ENCODE data around the gene ACSL4. TPM values are rescaled to one million over a fixed set of nuclear protein-coding genes. Genes with fewer than 3 reads are reported as not detected.
A peak's percentile ranks its signal among the peaks of the same experiment; 100 is the strongest.

The ACSL4 gene
- total and polyA plus RNA-seq, 2 donors (not counting 1 experiment from before 2014, with no cell fraction given) = 103 to 678 TPM

DNA sequence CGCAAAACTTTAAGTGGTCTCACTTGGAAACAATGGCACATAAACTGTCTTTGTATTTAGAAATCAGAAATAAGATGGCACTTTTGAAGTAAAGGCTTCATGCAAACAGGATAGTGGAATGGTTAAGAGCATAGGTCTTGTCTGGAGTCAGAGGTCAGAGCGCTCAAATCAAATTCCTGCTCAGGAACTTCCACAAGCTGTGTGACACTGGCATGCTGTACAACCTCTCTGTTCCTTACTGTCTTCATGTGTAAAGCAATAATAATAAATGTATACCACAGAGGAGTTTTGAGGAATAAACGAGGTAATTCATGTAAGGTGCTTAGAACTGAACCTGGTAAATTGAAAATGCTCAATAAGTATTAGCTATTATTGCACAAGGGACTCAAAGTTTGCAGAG is 43.4 kb upstream of the ACSL4 start:
- Histone ChIP-seq H4K20me1 (ENCODE audit: control insufficient read depth, extremely low read depth, insufficient read depth, low read length) (no peaks in the 10 kb centered on the region), H3K79me2 (ENCODE audit: control insufficient read depth, insufficient read depth, low read length) (no peaks in the 10 kb centered on the region), H3K4me1 (ENCODE audit: control insufficient read depth, extremely low read depth, insufficient read depth, low read length) (peaks cover 3% of the 10 kb centered on the region), H3K27ac (ENCODE audit: insufficient read depth, low read length) (no peak overlapping the region), H3K27me3 (ENCODE audit: control insufficient read depth, insufficient read depth, low read length) (no peaks in the 10 kb centered on the region), H2AFZ (ENCODE audit: low read length) (no peak overlapping the region), H3K9ac (ENCODE audit: insufficient read depth, low read length) (no peak overlapping the region), H3K36me3 (ENCODE audit: control insufficient read depth, insufficient read depth, low read length) (no peaks in the 10 kb centered on the region), H3K4me3 (replicated peaks in 1 of 4; ENCODE audit: control extremely low read depth in 1 of 4, insufficient read depth in 1 of 4, low read depth in 3 of 4, low read length in 4 of 4) (no peak overlapping the region), H3K4me2 (ENCODE audit: extremely low read depth, insufficient read depth, low read length) (no peak overlapping the region), H3K9me3 (ENCODE audit: control insufficient read depth, insufficient read depth, low read depth, low read length) (no peaks in the 10 kb centered on the region)
- TF ChIP-seq, protein P1, sequence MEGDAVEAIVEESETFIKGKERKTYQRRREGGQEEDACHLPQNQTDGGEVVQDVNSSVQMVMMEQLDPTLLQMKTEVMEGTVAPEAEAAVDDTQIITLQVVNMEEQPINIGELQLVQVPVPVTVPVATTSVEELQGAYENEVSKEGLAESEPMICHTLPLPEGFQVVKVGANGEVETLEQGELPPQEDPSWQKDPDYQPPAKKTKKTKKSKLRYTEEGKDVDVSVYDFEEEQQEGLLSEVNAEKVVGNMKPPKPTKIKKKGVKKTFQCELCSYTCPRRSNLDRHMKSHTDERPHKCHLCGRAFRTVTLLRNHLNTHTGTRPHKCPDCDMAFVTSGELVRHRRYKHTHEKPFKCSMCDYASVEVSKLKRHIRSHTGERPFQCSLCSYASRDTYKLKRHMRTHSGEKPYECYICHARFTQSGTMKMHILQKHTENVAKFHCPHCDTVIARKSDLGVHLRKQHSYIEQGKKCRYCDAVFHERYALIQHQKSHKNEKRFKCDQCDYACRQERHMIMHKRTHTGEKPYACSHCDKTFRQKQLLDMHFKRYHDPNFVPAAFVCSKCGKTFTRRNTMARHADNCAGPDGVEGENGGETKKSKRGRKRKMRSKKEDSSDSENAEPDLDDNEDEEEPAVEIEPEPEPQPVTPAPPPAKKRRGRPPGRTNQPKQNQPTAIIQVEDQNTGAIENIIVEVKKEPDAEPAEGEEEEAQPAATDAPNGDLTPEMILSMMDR (conservative IDR thresholded peaks at IDR 0.05 in 1 of 2, IDR thresholded peaks at IDR 0.05 in 1 of 2; ENCODE audit: low read depth in 1 of 2, low read length in 2 of 2) = no peak
- no peak for TF ChIP-seq EZH2 (IDR thresholded peaks at IDR 0.05; ENCODE audit: low read length, missing control alignments)
- DNase-seq (ENCODE audit: low read depth in 2 of 2) = no peak

DNA sequence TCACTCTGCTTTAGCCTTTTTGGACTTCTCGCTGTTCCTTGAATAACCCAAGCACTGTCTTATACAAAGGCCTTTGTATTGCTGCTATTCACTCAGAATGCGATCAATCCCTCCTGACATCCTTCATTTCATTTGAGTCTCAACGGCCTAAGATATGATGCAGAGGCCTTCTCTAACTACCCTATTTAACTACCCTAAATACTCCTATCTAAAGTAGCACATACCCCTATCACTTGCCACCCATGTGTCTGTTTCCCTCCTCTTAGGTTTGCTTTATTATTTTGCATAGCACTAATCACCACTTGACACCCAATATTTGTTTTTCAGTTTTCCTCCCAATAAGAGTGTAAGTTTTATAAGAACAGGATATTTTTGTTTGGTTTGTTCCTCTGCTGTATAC is 42.3 kb upstream of the ACSL4 start:
- H3K27ac ChIP-seq (ENCODE audit: insufficient read depth, low read length) = no peak overlapping the region
- no peak for DNase-seq (ENCODE audit: low read depth in 2 of 2)
- no peaks in the 10 kb centered on the region for H3K79me2 ChIP-seq (ENCODE audit: control insufficient read depth, insufficient read depth, low read length)
- no peaks in the 10 kb centered on the region for H3K27me3 ChIP-seq (ENCODE audit: control insufficient read depth, insufficient read depth, low read length)
- H3K4me1 ChIP-seq (ENCODE audit: control insufficient read depth, extremely low read depth, insufficient read depth, low read length) = peaks cover 3% of the 10 kb centered on the region
- H3K9me3 ChIP-seq (ENCODE audit: control insufficient read depth, insufficient read depth, low read depth, low read length) = no peaks in the 10 kb centered on the region
- no peaks in the 10 kb centered on the region for H3K36me3 ChIP-seq (ENCODE audit: control insufficient read depth, insufficient read depth, low read length)
- no peak for TF ChIP-seq EZH2 (IDR thresholded peaks at IDR 0.05; ENCODE audit: low read length, missing control alignments)
- TF ChIP-seq, protein P1 (conservative IDR thresholded peaks at IDR 0.05 in 1 of 2, IDR thresholded peaks at IDR 0.05 in 1 of 2; ENCODE audit: low read depth in 1 of 2, low read length in 2 of 2) = no peak
- no peak overlapping the region for H2AFZ ChIP-seq (ENCODE audit: low read length)
- H3K4me3 ChIP-seq (replicated peaks in 1 of 4; ENCODE audit: control extremely low read depth in 1 of 4, insufficient read depth in 1 of 4, low read depth in 3 of 4, low read length in 4 of 4) = no peak overlapping the region
- H4K20me1 ChIP-seq (ENCODE audit: control insufficient read depth, extremely low read depth, insufficient read depth, low read length) = no peaks in the 10 kb centered on the region
- no peak overlapping the region for H3K4me2 ChIP-seq (ENCODE audit: extremely low read depth, insufficient read depth, low read length)
- no peak overlapping the region for H3K9ac ChIP-seq (ENCODE audit: insufficient read depth, low read length)

- Histone ChIP-seq H3K4me1 (ENCODE audit: control insufficient read depth, extremely low read depth, insufficient read depth, low read length) (peaks cover 3% of the 10 kb centered on the region), H3K79me2 (ENCODE audit: control insufficient read depth, insufficient read depth, low read length) (no peaks in the 10 kb centered on the region), H4K20me1 (ENCODE audit: control insufficient read depth, extremely low read depth, insufficient read depth, low read length) (no peaks in the 10 kb centered on the region), H3K27ac (ENCODE audit: insufficient read depth, low read length) (peak overlapping the region; percentile 39), H3K9me3 (ENCODE audit: control insufficient read depth, insufficient read depth, low read depth, low read length) (no peaks in the 10 kb centered on the region), H3K36me3 (ENCODE audit: control insufficient read depth, insufficient read depth, low read length) (no peaks in the 10 kb centered on the region), H2AFZ (ENCODE audit: low read length) (no peak overlapping the region), H3K9ac (ENCODE audit: insufficient read depth, low read length) (no peak overlapping the region), H3K27me3 (ENCODE audit: control insufficient read depth, insufficient read depth, low read length) (no peaks in the 10 kb centered on the region), H3K4me2 (ENCODE audit: extremely low read depth, insufficient read depth, low read length) (peak overlapping the region; percentile 64), H3K4me3 (replicated peaks in 1 of 4; ENCODE audit: control extremely low read depth in 1 of 4, insufficient read depth in 1 of 4, low read depth in 3 of 4, low read length in 4 of 4) (no peak overlapping the region)
- TF ChIP-seq EZH2 (IDR thresholded peaks at IDR 0.05; ENCODE audit: low read length, missing control alignments) = no peak
- TF ChIP-seq, protein P1 (conservative IDR thresholded peaks at IDR 0.05 in 1 of 2, IDR thresholded peaks at IDR 0.05 in 1 of 2; ENCODE audit: low read depth in 1 of 2, low read length in 2 of 2) = no peak
- DNase-seq (ENCODE audit: low read depth in 2 of 2) = peak; percentile 73 to 81
These were observed 41.6 kb upstream of the ACSL4 start for GRCh38 chrX:109774706-109775105.

Data from fibroblast of lung (primary cell).